ENCODE data around the gene ELAVL2.

ELAVL2 gene

GRCh38 chr9:23789529-23790254 lies 36.3 kb downstream of the ELAVL2 start:
- Histone ChIP-seq H2AK5ac (ENCODE audit: low read depth, low read length) (no peak overlapping the region), H3K4me1 (ENCODE audit: control insufficient read depth in 2 of 2, insufficient read depth in 1 of 2, low read depth in 1 of 2, low read length in 2 of 2) (peaks cover 0 to 2% of the 10 kb centered on the region in 2 donors), H4K8ac (ENCODE audit: low read depth, low read length) (no peak overlapping the region), H3K9ac (ENCODE audit: low read depth, low read length, poor library complexity) (no peak overlapping the region), H3K18ac (ENCODE audit: low read length) (no peak overlapping the region), H2BK15ac (ENCODE audit: low read length) (no peak overlapping the region), H3K14ac (ENCODE audit: low read length) (no peak overlapping the region), H2BK120ac (ENCODE audit: low read depth, low read length) (no peak overlapping the region), H3K36me3 (replicated peaks in 1 of 2; ENCODE audit: control insufficient read depth in 2 of 2, insufficient read depth in 2 of 2, low read length in 2 of 2) (no peaks in the 10 kb centered on the region), H4K91ac (ENCODE audit: low read depth, low read length, poor library complexity) (no peak overlapping the region), H3K4me3 (ENCODE audit: low read length in 2 of 2) (no peak overlapping the region), H2AFZ (ENCODE audit: low read length) (no peak overlapping the region), H3K9me3 (replicated peaks in 1 of 2; ENCODE audit: control insufficient read depth in 2 of 2, insufficient read depth in 1 of 2, low read depth in 1 of 2, low read length in 2 of 2) (no peaks in the 10 kb centered on the region), H3K23ac (ENCODE audit: low read depth, low read length, poor library complexity) (no peak overlapping the region), H3K4ac (ENCODE audit: low read length) (no peak overlapping the region), H3K27ac (replicated peaks; ENCODE audit: low read length) (no peak overlapping the region), H3K4me2 (ENCODE audit: insufficient read depth, low read length, poor library complexity, severe bottlenecking) (no peak overlapping the region), H3K27me3 (ENCODE audit: control insufficient read depth in 3 of 3, insufficient read depth in 3 of 3, low read depth in 1 of 3, low read length in 3 of 3) (no peaks in the 10 kb centered on the region), H2BK5ac (ENCODE audit: low read length) (no peak overlapping the region), H3K79me1 (ENCODE audit: low read depth, low read length) (no peaks in the 10 kb centered on the region), H2BK12ac (ENCODE audit: low read length) (no peak overlapping the region)
- no peak for DNase-seq (ENCODE audit: low spot score)
- WGBS, 2 donors (ENCODE audit: extremely low coverage in 2 of 2, insufficient read length in 2 of 2, insufficient replicate concordance in 1 of 2): no CpG with 5 or more reads among the region's 4 CpGs

- Histone ChIP-seq H3K4me3 (ENCODE audit: low read length in 2 of 2) (no peak overlapping the region), H3K9ac (ENCODE audit: low read depth, low read length, poor library complexity) (no peak overlapping the region), H3K9me3 (replicated peaks in 1 of 2; ENCODE audit: control insufficient read depth in 2 of 2, insufficient read depth in 1 of 2, low read depth in 1 of 2, low read length in 2 of 2) (no peaks in the 10 kb centered on the region), H4K8ac (ENCODE audit: low read depth, low read length) (no peak overlapping the region), H4K91ac (ENCODE audit: low read depth, low read length, poor library complexity) (no peak overlapping the region), H3K36me3 (replicated peaks in 1 of 2; ENCODE audit: control insufficient read depth in 2 of 2, insufficient read depth in 2 of 2, low read length in 2 of 2) (no peaks in the 10 kb centered on the region), H3K27me3 (ENCODE audit: control insufficient read depth in 3 of 3, insufficient read depth in 3 of 3, low read depth in 1 of 3, low read length in 3 of 3) (no peaks in the 10 kb centered on the region), H2BK120ac (ENCODE audit: low read depth, low read length) (no peak overlapping the region), H3K18ac (ENCODE audit: low read length) (no peak overlapping the region), H3K4me2 (ENCODE audit: insufficient read depth, low read length, poor library complexity, severe bottlenecking) (no peak overlapping the region), H2BK12ac (ENCODE audit: low read length) (no peak overlapping the region), H3K23ac (ENCODE audit: low read depth, low read length, poor library complexity) (no peak overlapping the region), H2BK5ac (ENCODE audit: low read length) (no peak overlapping the region), H2BK15ac (ENCODE audit: low read length) (no peak overlapping the region), H3K14ac (ENCODE audit: low read length) (no peak overlapping the region), H3K27ac (replicated peaks; ENCODE audit: low read length) (no peak overlapping the region), H2AFZ (ENCODE audit: low read length) (no peak overlapping the region), H3K79me1 (ENCODE audit: low read depth, low read length) (no peaks in the 10 kb centered on the region), H3K4me1 (ENCODE audit: control insufficient read depth in 2 of 2, insufficient read depth in 1 of 2, low read depth in 1 of 2, low read length in 2 of 2) (no peaks in the 10 kb centered on the region), H2AK5ac (ENCODE audit: low read depth, low read length) (no peak overlapping the region), H3K4ac (ENCODE audit: low read length) (no peak overlapping the region)
- no peak for DNase-seq (ENCODE audit: low spot score)
- WGBS, 2 donors (ENCODE audit: extremely low coverage in 2 of 2, insufficient read length in 2 of 2, insufficient replicate concordance in 1 of 2): no CpG with 5 or more reads among the region's 1 CpG
Observed at GRCh38 chr9:23784962-23785361, 41.1 kb downstream of the ELAVL2 start.

DNA sequence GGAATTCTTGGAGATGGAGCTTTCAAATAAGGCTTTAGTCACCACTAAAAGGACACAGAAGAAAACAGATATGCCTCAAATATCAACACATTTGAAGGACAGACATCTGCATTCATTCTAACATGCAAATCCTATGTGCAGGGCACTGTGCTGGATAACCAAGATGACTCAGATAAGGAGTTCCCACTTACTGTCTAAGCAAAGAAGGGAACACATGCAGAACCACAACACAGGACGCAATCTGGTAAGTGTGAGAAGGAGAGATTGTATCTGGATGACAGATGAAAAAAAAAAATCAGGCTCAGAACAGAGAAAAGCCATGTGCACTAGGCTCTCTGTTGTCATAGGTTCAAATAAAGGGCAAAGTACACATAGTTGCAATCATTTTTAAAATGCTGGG lies 42.5 kb downstream of the ELAVL2 start:
- no peak overlapping the region for H2BK120ac ChIP-seq (ENCODE audit: low read depth, low read length)
- H3K4ac ChIP-seq (ENCODE audit: low read length): no peak overlapping the region
- H3K4me2 ChIP-seq (ENCODE audit: insufficient read depth, low read length, poor library complexity, severe bottlenecking): no peak overlapping the region
- no peak for DNase-seq (ENCODE audit: low spot score)
- no peaks in the 10 kb centered on the region for H3K27me3 ChIP-seq (ENCODE audit: control insufficient read depth in 3 of 3, insufficient read depth in 3 of 3, low read depth in 1 of 3, low read length in 3 of 3)
- H3K4me1 ChIP-seq (ENCODE audit: control insufficient read depth in 2 of 2, insufficient read depth in 1 of 2, low read depth in 1 of 2, low read length in 2 of 2): peaks cover 5 to 12% of the 10 kb centered on the region in 2 donors
- no peak overlapping the region for H2AK5ac ChIP-seq (ENCODE audit: low read depth, low read length)
- no peak overlapping the region for H3K23ac ChIP-seq (ENCODE audit: low read depth, low read length, poor library complexity)
- no peak overlapping the region for H3K9ac ChIP-seq (ENCODE audit: low read depth, low read length, poor library complexity)
- no peaks in the 10 kb centered on the region for H3K9me3 ChIP-seq (replicated peaks in 1 of 2; ENCODE audit: control insufficient read depth in 2 of 2, insufficient read depth in 1 of 2, low read depth in 1 of 2, low read length in 2 of 2)
- no peak overlapping the region for H3K4me3 ChIP-seq (ENCODE audit: low read length in 2 of 2)
- no peak overlapping the region for H3K14ac ChIP-seq (ENCODE audit: low read length)
- no CpG with 5 or more reads among the region's 1 CpG for WGBS, 2 donors (ENCODE audit: extremely low coverage in 2 of 2, insufficient read length in 2 of 2, insufficient replicate concordance in 1 of 2)
- no peak overlapping the region for H2BK15ac ChIP-seq (ENCODE audit: low read length)
- no peak overlapping the region for H2AFZ ChIP-seq (ENCODE audit: low read length)
- no peak overlapping the region for H4K8ac ChIP-seq (ENCODE audit: low read depth, low read length)
- no peak overlapping the region for H2BK12ac ChIP-seq (ENCODE audit: low read length)
- no peaks in the 10 kb centered on the region for H3K79me1 ChIP-seq (ENCODE audit: low read depth, low read length)
- no peak overlapping the region for H3K27ac ChIP-seq (replicated peaks; ENCODE audit: low read length)
- H4K91ac ChIP-seq (ENCODE audit: low read depth, low read length, poor library complexity): no peak overlapping the region
- no peaks in the 10 kb centered on the region for H3K36me3 ChIP-seq (replicated peaks in 1 of 2; ENCODE audit: control insufficient read depth in 2 of 2, insufficient read depth in 2 of 2, low read length in 2 of 2)
- no peak overlapping the region for H3K18ac ChIP-seq (ENCODE audit: low read length)
- no peak overlapping the region for H2BK5ac ChIP-seq (ENCODE audit: low read length)

DNA sequence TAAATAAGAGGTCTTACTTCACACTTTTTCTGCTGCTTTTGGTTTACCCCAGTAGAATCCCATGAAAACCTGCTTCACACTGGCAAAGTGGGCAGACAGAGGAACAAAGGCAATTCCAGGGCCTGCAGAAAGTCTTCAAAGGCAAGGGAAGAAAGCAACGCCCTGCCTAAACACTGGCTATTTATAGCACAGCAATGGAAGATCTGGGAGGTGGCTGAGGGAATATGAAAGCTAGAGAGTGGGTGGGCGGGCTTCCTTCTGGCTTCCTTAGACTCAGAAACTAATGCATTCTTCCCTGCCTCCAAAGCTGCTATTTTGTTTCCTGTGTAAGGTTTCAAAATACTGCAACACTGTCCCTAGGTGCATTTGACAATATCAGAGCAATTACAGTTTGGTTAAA lies 46.8 kb downstream of the ELAVL2 start:
- Histone ChIP-seq H3K79me1 (ENCODE audit: low read depth, low read length) (no peaks in the 10 kb centered on the region), H2BK5ac (ENCODE audit: low read length) (no peak overlapping the region), H2AFZ (ENCODE audit: low read length) (peak overlapping the region; percentile 25), H3K36me3 (replicated peaks in 1 of 2; ENCODE audit: control insufficient read depth in 2 of 2, insufficient read depth in 2 of 2, low read length in 2 of 2) (no peaks in the 10 kb centered on the region), H3K9me3 (replicated peaks in 1 of 2; ENCODE audit: control insufficient read depth in 2 of 2, insufficient read depth in 1 of 2, low read depth in 1 of 2, low read length in 2 of 2) (peaks cover 0 to 3% of the 10 kb centered on the region in 2 donors), H2BK120ac (ENCODE audit: low read depth, low read length) (no peak overlapping the region), H3K27me3 (ENCODE audit: control insufficient read depth in 3 of 3, insufficient read depth in 3 of 3, low read depth in 1 of 3, low read length in 3 of 3) (no peaks in the 10 kb centered on the region), H2BK12ac (ENCODE audit: low read length) (no peak overlapping the region), H2AK5ac (ENCODE audit: low read depth, low read length) (no peak overlapping the region), H3K4me2 (ENCODE audit: insufficient read depth, low read length, poor library complexity, severe bottlenecking) (no peak overlapping the region), H3K14ac (ENCODE audit: low read length) (no peak overlapping the region), H3K4me3 (ENCODE audit: low read length in 2 of 2) (no peak overlapping the region), H3K18ac (ENCODE audit: low read length) (no peak overlapping the region), H4K91ac (ENCODE audit: low read depth, low read length, poor library complexity) (no peak overlapping the region), H4K8ac (ENCODE audit: low read depth, low read length) (no peak overlapping the region), H3K4ac (ENCODE audit: low read length) (no peak overlapping the region), H3K4me1 (ENCODE audit: control insufficient read depth in 2 of 2, insufficient read depth in 1 of 2, low read depth in 1 of 2, low read length in 2 of 2) (peaks cover 11 to 12% of the 10 kb centered on the region in 2 donors), H3K9ac (ENCODE audit: low read depth, low read length, poor library complexity) (no peak overlapping the region), H3K27ac (replicated peaks; ENCODE audit: low read length) (no peak overlapping the region), H3K23ac (ENCODE audit: low read depth, low read length, poor library complexity) (no peak overlapping the region), H2BK15ac (ENCODE audit: low read length) (no peak overlapping the region)
- peak; percentile 24 for DNase-seq (ENCODE audit: low spot score)
- WGBS, 2 donors (ENCODE audit: extremely low coverage in 2 of 2, insufficient read length in 2 of 2, insufficient replicate concordance in 1 of 2): no CpG with 5 or more reads among the region's 2 CpGs
